GM12892 (cell line): ENCODE measurements around the gene EXTL1.

Experiments used
- POLR2A ChIP-seq: IDR thresholded peaks from 2 replicates; pipeline ENCODE4 v1.6.1; 2011; ENCODE audit warnings: low read depth, low read length, control low read depth
- POLR2AphosphoS5 ChIP-seq: IDR thresholded peaks from 2 replicates; pipeline ENCODE4 v1.6.1; 2011; ENCODE audit warnings: low read depth, low read length, control low read depth

GRCh38 chr1:26019641-26020315 lies 1.8 kb upstream of the EXTL1 start:
- no peak for TF ChIP-seq POLR2AphosphoS5
- no peak for TF ChIP-seq POLR2A
